Fibroblast of skin of scalp (primary cell): Measurements from ENCODE around the gene PCNX1. TPM values are rescaled to one million over a fixed set of nuclear protein-coding genes. Genes with fewer than 3 reads are reported as not detected.
"Not testable (repeated sequence)": the region's sequence is repeated elsewhere in the genome, so short reads cannot be mapped to it uniquely, and the experiment has no call there.

Source experiments
- DNase-seq: peaks from one replicate; pipeline ENCODE4 v3.0.0-alpha.2; 2013
- polyA plus RNA-seq, 2 experiments: library from polyadenylated mRNA; unstranded; fragments of 120-200 nt; gene quantifications; one replicate each; pipeline ENCODE4 v1.2.1, GENCODE V29; 2013; ENCODE audit not compliant: insufficient read length in 2 of 2

PCNX1 gene
- 30.1 TPM for polyA plus RNA-seq (2013, experiment 1 of 2; ENCODE audit: insufficient read length)
- polyA plus RNA-seq (2013, experiment 2 of 2; ENCODE audit: insufficient read length) = 31.2 TPM

- DNase-seq = peak; percentile 91
Observed at GRCh38 chr14:70907176-70907995, at the start of gene PCNX1. Gene PCNX1 (plus strand): TSS chr14:70907459. CDS start chr14:70907851, 392 bp downstream.

- DNase-seq = peak; percentile 42
Observed at GRCh38 chr14:70857496-70857890, 49.8 kb upstream of the PCNX1 start.

GRCh38 chr14:70858641-70859040 is 48.6 kb upstream of the PCNX1 start:
- no peak for DNase-seq

GRCh38 chr14:70866992-70867391 is 40.3 kb upstream of the PCNX1 start:
- DNase-seq = not testable (repeated sequence)

GRCh38 chr14:70871001-70871400 is 36.3 kb upstream of the PCNX1 start:
- DNase-seq = no peak

GRCh38 chr14:70871863-70872677 is 35.2 kb upstream of the PCNX1 start:
- DNase-seq = no peak

GRCh38 chr14:70872678-70873020 is 34.6 kb upstream of the PCNX1 start:
- DNase-seq = no peak

- DNase-seq = no peak
Observed at GRCh38 chr14:70873627-70874026, 33.6 kb upstream of the PCNX1 start.

- not testable (repeated sequence) for DNase-seq
Observed at GRCh38 chr14:70875811-70876460, 31.3 kb upstream of the PCNX1 start.

- no peak for DNase-seq
Observed at GRCh38 chr14:70879448-70879847, 27.8 kb upstream of the PCNX1 start.

- not testable (repeated sequence) for DNase-seq
Observed at GRCh38 chr14:70880888-70881287, 26.4 kb upstream of the PCNX1 start.

GRCh38 chr14:70881549-70882177 is 25.6 kb upstream of the PCNX1 start:
- no peak for DNase-seq

- DNase-seq = peak; percentile 73
Observed at GRCh38 chr14:70882776-70883492, 24.3 kb upstream of the PCNX1 start.

GRCh38 chr14:70884595-70885342 is 22.5 kb upstream of the PCNX1 start:
- no peak for DNase-seq

GRCh38 chr14:70885343-70886022 is 21.8 kb upstream of the PCNX1 start:
- DNase-seq = no peak

- DNase-seq = no peak
Observed at GRCh38 chr14:70886421-70887206, 20.6 kb upstream of the PCNX1 start.

- peak; percentile 49 for DNase-seq
Observed at GRCh38 chr14:70887207-70887681, 20.0 kb upstream of the PCNX1 start.

GRCh38 chr14:70887737-70888499 is 19.3 kb upstream of the PCNX1 start:
- DNase-seq = peak; percentile 66
